Measurements from ENCODE around the gene LCN6. TPM values are rescaled to one million over a fixed set of nuclear protein-coding genes. Genes with fewer than 3 reads are reported as not detected.
"Not testable (repeated sequence)": the region's sequence is repeated elsewhere in the genome, so short reads cannot be mapped to it uniquely, and the experiment has no call there.

Gene LCN6
- total RNA-seq, 3 donors from 2014 or later = 1.0 to 8.5 (median 4.7) TPM

DNA sequence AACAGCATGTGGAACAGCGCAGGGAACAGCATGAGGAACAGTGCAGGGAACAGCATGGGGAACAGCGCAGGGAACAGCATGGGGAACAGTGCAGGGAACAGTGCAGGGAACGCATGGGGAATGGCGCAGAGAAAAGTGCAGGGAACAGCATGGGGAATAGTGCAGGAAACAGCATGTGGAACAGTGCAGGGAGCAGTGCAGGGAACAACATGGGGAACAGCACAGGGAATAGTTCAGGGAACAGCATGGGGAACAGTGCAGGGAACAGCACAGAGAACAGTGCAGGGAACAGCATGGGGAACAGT is 7.8 kb upstream of the LCN6 start:
- intact Hi-C loops (cut with DNase I, micrococcal nuclease) = no loop called here

DNA sequence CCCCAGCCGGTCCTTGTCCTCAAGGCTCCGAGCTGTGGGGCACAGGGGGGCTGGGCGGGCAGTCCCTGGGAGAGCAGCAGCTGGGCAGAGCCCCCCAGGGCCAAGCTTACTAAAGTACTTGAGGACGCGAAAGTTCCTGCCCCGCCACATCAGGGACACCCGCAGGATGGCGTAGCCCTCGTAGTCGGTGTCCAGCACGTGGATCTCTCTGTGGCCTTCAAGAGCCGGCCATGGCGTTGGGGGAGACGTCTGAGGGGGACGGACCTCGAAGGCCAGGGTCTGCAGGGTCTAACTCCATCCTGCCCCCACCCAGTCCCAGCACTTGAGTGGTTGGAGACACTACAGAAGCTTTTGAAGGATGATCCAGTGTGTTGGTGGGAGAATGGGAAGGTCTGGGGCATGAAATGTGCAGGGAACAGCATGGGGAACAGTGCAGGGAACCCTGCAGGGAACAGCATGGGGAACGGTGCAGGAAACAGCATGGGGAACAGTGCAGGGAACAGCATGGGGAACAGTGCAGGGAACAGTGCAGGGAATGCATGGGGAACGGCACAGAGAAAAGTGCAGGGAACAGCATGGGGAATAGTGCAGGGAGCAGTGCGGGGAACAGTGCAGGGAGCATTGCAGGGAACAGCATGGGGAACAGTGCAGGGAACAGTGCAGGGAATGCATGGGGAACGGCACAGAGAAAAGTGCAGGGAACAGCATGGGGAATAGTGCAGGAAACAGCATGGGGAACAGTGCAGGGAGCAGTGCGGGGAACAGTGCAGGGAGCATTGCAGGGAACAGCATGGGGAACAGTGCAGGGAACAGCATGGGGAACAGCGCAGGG is 7.2 kb upstream of the LCN6 start:
- H3K4me1 ChIP-seq (ENCODE audit: low read depth) = not testable (repeated sequence)

More for the DNA sequence above, 7.8 kb upstream of the LCN6 start:
- TF ChIP-seq, protein P1, sequence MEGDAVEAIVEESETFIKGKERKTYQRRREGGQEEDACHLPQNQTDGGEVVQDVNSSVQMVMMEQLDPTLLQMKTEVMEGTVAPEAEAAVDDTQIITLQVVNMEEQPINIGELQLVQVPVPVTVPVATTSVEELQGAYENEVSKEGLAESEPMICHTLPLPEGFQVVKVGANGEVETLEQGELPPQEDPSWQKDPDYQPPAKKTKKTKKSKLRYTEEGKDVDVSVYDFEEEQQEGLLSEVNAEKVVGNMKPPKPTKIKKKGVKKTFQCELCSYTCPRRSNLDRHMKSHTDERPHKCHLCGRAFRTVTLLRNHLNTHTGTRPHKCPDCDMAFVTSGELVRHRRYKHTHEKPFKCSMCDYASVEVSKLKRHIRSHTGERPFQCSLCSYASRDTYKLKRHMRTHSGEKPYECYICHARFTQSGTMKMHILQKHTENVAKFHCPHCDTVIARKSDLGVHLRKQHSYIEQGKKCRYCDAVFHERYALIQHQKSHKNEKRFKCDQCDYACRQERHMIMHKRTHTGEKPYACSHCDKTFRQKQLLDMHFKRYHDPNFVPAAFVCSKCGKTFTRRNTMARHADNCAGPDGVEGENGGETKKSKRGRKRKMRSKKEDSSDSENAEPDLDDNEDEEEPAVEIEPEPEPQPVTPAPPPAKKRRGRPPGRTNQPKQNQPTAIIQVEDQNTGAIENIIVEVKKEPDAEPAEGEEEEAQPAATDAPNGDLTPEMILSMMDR (IDR thresholded peaks at IDR 0.05) = no peak
- H3K4me1 ChIP-seq (ENCODE audit: low read depth) = no peaks in the 10 kb centered on the region
- DNase-seq (no peak), ATAC-seq (no peak)
- H3K4me3 ChIP-seq = no peak overlapping the region
- H3K9me3 ChIP-seq = no peaks in the 10 kb centered on the region
- H3K36me3 ChIP-seq (ENCODE audit: low read depth) = no peaks in the 10 kb centered on the region

DNA sequence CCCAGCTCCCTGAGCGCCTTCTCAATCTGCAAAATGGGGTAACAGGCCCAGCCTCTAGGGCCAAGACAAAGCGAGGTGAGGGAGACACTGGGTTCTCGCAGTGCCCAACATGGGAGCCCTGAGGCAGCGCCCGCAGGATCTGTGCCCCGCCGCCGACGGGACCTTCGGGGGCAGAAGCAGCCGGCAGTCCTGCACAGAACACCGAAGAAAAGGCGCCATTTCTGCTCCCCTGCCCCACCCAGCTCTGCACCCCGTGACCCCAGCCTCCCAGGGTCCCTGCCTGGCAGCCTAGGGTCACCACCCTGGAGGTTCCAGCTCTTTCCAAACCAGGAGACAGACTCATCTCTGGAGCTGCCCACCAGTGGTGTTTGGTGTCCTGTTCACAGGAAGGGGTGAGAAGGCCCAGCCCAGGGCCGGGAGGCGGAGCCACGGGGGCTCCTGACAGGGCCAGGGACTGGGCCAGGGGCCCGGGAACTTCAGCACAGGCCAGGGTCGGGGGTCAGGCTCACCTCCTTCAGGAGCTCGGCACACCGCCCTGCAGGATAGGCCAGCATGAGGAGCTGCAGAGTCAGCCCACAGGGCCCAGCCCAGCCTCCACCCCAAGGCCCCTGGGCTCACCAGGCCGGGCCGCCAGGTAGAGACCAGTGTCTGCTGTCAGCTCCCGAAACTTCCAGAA is 6.4 kb upstream of the LCN6 start:
- no peak for ATAC-seq
- TF ChIP-seq, protein P1 (IDR thresholded peaks at IDR 0.05) = no peak
- no peaks in the 10 kb centered on the region for H3K4me1 ChIP-seq (ENCODE audit: low read depth)
- H3K4me3 ChIP-seq = no peak overlapping the region
- no peaks in the 10 kb centered on the region for H3K9me3 ChIP-seq
- no peak for DNase-seq
- no peaks in the 10 kb centered on the region for H3K36me3 ChIP-seq (ENCODE audit: low read depth)
- intact Hi-C loops (cut with DNase I, micrococcal nuclease) = no loop called here

More for the DNA sequence above, 7.2 kb upstream of the LCN6 start:
- ATAC-seq; H3K9me3 ChIP-seq; H3K4me3 ChIP-seq; DNase-seq; H3K36me3 ChIP-seq (ENCODE audit: low read depth); intact Hi-C loops (cut with DNase I, micrococcal nuclease): not testable (repeated sequence)

DNA sequence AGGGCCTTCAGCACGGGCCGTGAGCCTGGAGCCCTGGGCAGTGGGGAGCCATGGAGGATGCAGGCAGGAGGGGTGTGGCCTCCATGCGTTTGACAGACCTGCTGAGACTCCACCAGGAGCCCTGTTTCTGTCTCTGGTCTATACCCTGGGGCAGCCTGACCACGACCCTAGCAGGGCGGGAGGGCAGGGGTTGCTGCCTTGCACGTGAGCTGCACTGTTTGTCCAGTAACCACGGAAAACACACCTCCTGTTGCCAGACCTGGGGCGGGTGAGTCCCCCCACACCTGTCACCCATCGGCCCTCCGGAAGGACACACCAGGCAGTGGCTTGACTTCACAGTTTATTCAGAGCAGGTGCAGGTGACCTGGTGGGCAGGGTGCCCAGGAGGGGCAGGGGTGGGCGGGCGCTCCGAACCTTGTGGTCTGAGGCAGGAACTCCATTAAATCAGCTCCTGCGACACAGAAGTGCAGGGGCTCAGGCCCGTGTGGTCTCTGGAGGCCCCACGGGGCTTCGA is 5.8 kb upstream of the LCN6 start:
- DNase-seq (no peak), ATAC-seq (no peak)
- H3K4me3 ChIP-seq = no peak overlapping the region
- intact Hi-C loops (cut with DNase I, micrococcal nuclease) = no loop called here
- TF ChIP-seq, protein P1 (IDR thresholded peaks at IDR 0.05) = no peak
- no peaks in the 10 kb centered on the region for H3K36me3 ChIP-seq (ENCODE audit: low read depth)
- H3K4me1 ChIP-seq (ENCODE audit: low read depth) = no peaks in the 10 kb centered on the region
- no peaks in the 10 kb centered on the region for H3K9me3 ChIP-seq

- no peaks in the 10 kb centered on the region for H3K4me1 ChIP-seq (ENCODE audit: low read depth)
- no peaks in the 10 kb centered on the region for H3K36me3 ChIP-seq (ENCODE audit: low read depth)
- intact Hi-C loops (cut with DNase I, micrococcal nuclease) = no loop called here
- DNase-seq (no peak), ATAC-seq (no peak)
- H3K4me3 ChIP-seq = no peak overlapping the region
- no peaks in the 10 kb centered on the region for H3K9me3 ChIP-seq
- TF ChIP-seq, protein P1 (IDR thresholded peaks at IDR 0.05) = no peak
Observed at GRCh38 chr9:136753371-136754058, 5.2 kb upstream of the LCN6 start.

DNA sequence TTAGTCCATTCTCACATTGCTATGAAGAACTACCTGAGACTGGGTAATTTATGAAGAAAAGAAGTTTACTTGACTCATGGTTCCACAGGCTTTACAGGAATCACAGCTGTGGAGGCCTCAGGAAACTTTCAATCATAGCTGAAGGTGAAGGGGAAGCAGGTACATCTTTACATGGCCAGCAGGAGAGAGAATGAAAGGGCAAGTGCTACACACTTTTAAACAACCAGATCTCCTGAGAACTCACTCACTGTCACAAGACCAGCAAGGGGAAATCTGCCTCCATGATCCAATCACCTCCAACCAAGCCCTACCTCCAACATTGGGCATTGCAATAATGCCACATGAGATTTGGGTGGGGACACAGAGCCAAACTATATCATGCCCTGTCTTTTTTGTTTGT is 3.5 kb upstream of the LCN6 start:
- DNase-seq = no peak
- TF ChIP-seq, protein P1 (IDR thresholded peaks at IDR 0.05) = no peak
- Histone ChIP-seq H3K4me3 (no peak overlapping the region), H3K36me3 (ENCODE audit: low read depth) (no peaks in the 10 kb centered on the region), H3K4me1 (ENCODE audit: low read depth) (no peaks in the 10 kb centered on the region), H3K9me3 (no peaks in the 10 kb centered on the region)
- intact Hi-C loops (cut with DNase I, micrococcal nuclease) = no loop called here
- no peak for ATAC-seq
